Measurements from ENCODE around the gene GNG13.
"Not testable (repeated sequence)": the region's sequence is repeated elsewhere in the genome, so short reads cannot be mapped to it uniquely, and the experiment has no call there.

Gene GNG13

DNA sequence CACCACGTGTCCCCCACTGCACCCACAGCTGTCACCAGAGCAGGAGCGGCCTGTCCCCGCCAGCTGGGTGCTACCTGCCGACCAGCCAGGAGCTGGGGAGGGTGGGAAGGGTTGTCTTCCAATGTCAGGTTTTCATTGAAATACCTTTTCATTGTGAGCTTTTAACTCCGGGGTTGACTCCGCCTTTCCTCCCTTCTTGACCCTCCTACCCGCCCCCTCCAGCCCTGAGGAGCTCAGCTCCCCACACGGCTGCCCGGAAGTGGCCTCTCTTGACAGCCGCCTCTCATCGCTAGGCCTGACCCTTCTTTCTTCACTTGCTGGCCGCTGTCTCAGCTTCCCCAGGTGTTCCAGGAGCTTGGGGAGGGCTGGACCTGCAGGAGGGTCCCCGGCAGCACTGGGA, 21.2 kb upstream of the GNG13 start:
- no peak overlapping the region for H3K27ac ChIP-seq
- TF ChIP-seq, protein P1, sequence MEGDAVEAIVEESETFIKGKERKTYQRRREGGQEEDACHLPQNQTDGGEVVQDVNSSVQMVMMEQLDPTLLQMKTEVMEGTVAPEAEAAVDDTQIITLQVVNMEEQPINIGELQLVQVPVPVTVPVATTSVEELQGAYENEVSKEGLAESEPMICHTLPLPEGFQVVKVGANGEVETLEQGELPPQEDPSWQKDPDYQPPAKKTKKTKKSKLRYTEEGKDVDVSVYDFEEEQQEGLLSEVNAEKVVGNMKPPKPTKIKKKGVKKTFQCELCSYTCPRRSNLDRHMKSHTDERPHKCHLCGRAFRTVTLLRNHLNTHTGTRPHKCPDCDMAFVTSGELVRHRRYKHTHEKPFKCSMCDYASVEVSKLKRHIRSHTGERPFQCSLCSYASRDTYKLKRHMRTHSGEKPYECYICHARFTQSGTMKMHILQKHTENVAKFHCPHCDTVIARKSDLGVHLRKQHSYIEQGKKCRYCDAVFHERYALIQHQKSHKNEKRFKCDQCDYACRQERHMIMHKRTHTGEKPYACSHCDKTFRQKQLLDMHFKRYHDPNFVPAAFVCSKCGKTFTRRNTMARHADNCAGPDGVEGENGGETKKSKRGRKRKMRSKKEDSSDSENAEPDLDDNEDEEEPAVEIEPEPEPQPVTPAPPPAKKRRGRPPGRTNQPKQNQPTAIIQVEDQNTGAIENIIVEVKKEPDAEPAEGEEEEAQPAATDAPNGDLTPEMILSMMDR (conservative IDR thresholded peaks at IDR 0.05; ENCODE audit: low read depth, low read length) = no peak
- H3K4me2 ChIP-seq = no peak overlapping the region
- H3K27me3 ChIP-seq (ENCODE audit: insufficient read depth, low read depth) = peaks cover 92% of the 10 kb centered on the region
- no peaks in the 10 kb centered on the region for H4K20me1 ChIP-seq (ENCODE audit: insufficient read depth)
- no peak overlapping the region for H3K4me3 ChIP-seq (IDR thresholded peaks at IDR 0.05; ENCODE audit: insufficient read depth, low read depth, low read length)
- H3K9ac ChIP-seq = no peak overlapping the region
- no peak overlapping the region for H2AFZ ChIP-seq (ENCODE audit: low read depth)
- no peaks in the 10 kb centered on the region for H3K79me2 ChIP-seq (ENCODE audit: insufficient read depth, low read depth)
- no peaks in the 10 kb centered on the region for H3K36me3 ChIP-seq (ENCODE audit: insufficient read depth)
- H3K4me1 ChIP-seq (ENCODE audit: low read depth, poor library complexity, severe bottlenecking) = no peaks in the 10 kb centered on the region

DNA sequence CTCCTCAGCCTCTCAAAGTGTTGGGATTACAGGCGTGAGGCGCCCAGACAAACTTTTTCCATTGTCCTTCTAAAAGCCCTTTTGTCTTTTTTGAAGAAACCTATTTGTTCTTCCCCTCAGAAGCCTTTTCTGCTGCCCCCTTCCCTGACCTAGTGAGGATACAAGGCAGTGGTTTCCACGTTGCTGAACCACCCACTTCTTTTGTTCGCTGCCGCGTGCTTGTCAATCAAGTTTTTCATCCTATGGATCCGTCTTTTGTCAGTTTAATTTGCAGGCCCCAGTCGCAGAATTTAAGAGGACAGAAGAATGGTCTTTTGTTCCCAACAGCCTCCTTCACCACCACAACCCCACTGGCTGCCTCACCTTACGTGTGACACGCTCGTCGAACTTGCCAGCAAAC, 20.2 kb upstream of the GNG13 start:
- Histone ChIP-seq H3K4me3 (IDR thresholded peaks at IDR 0.05; ENCODE audit: insufficient read depth, low read depth, low read length) (no peak overlapping the region), H3K27ac (no peak overlapping the region), H3K4me2 (no peak overlapping the region), H3K4me1 (ENCODE audit: low read depth, poor library complexity, severe bottlenecking) (no peaks in the 10 kb centered on the region), H3K27me3 (ENCODE audit: insufficient read depth, low read depth) (peaks cover 95% of the 10 kb centered on the region), H3K79me2 (ENCODE audit: insufficient read depth, low read depth) (no peaks in the 10 kb centered on the region), H4K20me1 (ENCODE audit: insufficient read depth) (no peaks in the 10 kb centered on the region), H3K36me3 (ENCODE audit: insufficient read depth) (no peaks in the 10 kb centered on the region), H2AFZ (ENCODE audit: low read depth) (no peak overlapping the region), H3K9ac (no peak overlapping the region)
- TF ChIP-seq, protein P1 (conservative IDR thresholded peaks at IDR 0.05; ENCODE audit: low read depth, low read length) = no peak

- not testable (repeated sequence) for H3K36me3 ChIP-seq (ENCODE audit: insufficient read depth); H3K79me2 ChIP-seq (ENCODE audit: insufficient read depth, low read depth); H3K4me3 ChIP-seq (IDR thresholded peaks at IDR 0.05; ENCODE audit: insufficient read depth, low read depth, low read length); H3K9ac ChIP-seq; H2AFZ ChIP-seq (ENCODE audit: low read depth); H4K20me1 ChIP-seq (ENCODE audit: insufficient read depth); H3K4me2 ChIP-seq; H3K4me1 ChIP-seq (ENCODE audit: low read depth, poor library complexity, severe bottlenecking); H3K27ac ChIP-seq
- peaks cover 95% of the 10 kb centered on the region for H3K27me3 ChIP-seq (ENCODE audit: insufficient read depth, low read depth)
Measured at GRCh38 chr16:820044-820408, 19.5 kb upstream of the GNG13 start.

GRCh38 chr16:819336-820043, 19.0 kb upstream of the GNG13 start:
- no peak overlapping the region for H2AFZ ChIP-seq (ENCODE audit: low read depth)

GRCh38 chr16:818592-818991, 18.1 kb upstream of the GNG13 start:
- H3K27ac ChIP-seq = no peak overlapping the region
- peaks cover 95% of the 10 kb centered on the region for H3K27me3 ChIP-seq (ENCODE audit: insufficient read depth, low read depth)
- no peak overlapping the region for H3K4me2 ChIP-seq
- H3K36me3 ChIP-seq (ENCODE audit: insufficient read depth) = no peaks in the 10 kb centered on the region
- TF ChIP-seq, protein P1 (conservative IDR thresholded peaks at IDR 0.05; ENCODE audit: low read depth, low read length) = no peak
- H2AFZ ChIP-seq (ENCODE audit: low read depth) = no peak overlapping the region
- H3K9ac ChIP-seq = no peak overlapping the region
- H4K20me1 ChIP-seq (ENCODE audit: insufficient read depth) = no peaks in the 10 kb centered on the region
- no peaks in the 10 kb centered on the region for H3K79me2 ChIP-seq (ENCODE audit: insufficient read depth, low read depth)
- no peak overlapping the region for H3K4me3 ChIP-seq (IDR thresholded peaks at IDR 0.05; ENCODE audit: insufficient read depth, low read depth, low read length)
- H3K4me1 ChIP-seq (ENCODE audit: low read depth, poor library complexity, severe bottlenecking) = no peaks in the 10 kb centered on the region

More at GRCh38 chr16:819336-820043, 19.0 kb upstream of the GNG13 start:
- no peaks in the 10 kb centered on the region for H3K36me3 ChIP-seq (ENCODE audit: insufficient read depth)
- TF ChIP-seq, protein P1 (conservative IDR thresholded peaks at IDR 0.05; ENCODE audit: low read depth, low read length) = no peak
- H3K9ac ChIP-seq = no peak overlapping the region
- H3K27ac ChIP-seq = no peak overlapping the region
- no peak overlapping the region for H3K4me3 ChIP-seq (IDR thresholded peaks at IDR 0.05; ENCODE audit: insufficient read depth, low read depth, low read length)
- H3K79me2 ChIP-seq (ENCODE audit: insufficient read depth, low read depth) = no peaks in the 10 kb centered on the region
- H3K4me1 ChIP-seq (ENCODE audit: low read depth, poor library complexity, severe bottlenecking) = no peaks in the 10 kb centered on the region
- H4K20me1 ChIP-seq (ENCODE audit: insufficient read depth) = no peaks in the 10 kb centered on the region
- H3K4me2 ChIP-seq = no peak overlapping the region
- peaks cover 95% of the 10 kb centered on the region for H3K27me3 ChIP-seq (ENCODE audit: insufficient read depth, low read depth)
